Measurements from ENCODE around the gene VDAC1.

DNA sequence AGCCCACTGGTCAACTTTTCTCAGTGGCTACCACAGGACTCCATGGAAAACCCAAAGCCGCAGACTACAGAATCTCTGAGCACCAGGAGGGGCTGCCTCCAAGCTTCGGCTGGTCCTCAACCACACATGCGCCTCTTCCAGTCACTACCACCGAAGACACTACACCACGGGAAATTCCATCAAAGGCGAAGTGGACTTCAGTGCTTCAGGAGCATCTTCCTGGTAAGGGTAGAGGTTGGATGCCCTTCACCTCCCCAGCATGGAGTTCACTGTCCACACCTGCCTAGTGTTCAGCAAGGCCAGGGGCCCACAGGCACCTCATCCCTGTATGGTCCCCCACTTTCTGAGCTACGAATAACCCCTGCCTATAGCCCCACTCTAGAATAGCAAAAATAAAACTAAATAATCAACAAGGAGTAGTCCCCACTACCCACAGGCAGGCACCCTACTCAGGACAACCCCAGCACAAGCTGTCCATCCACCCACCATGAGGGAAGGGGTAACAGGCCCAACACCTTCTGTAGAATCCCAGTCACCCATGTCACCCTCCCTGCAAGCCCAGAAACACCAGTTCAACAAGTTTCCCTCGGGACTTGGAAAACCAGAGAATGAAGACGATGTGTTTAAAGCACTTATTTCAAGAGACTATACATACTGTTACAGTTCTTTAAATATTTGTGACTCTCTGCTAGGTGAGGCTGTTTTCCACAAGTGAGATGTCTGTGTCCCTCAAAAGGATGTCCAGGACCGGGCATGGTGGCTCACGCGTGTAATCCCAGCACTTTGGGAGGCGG, 2.6 kb downstream of the VDAC1 start:
- TF ChIP-seq, protein P1, sequence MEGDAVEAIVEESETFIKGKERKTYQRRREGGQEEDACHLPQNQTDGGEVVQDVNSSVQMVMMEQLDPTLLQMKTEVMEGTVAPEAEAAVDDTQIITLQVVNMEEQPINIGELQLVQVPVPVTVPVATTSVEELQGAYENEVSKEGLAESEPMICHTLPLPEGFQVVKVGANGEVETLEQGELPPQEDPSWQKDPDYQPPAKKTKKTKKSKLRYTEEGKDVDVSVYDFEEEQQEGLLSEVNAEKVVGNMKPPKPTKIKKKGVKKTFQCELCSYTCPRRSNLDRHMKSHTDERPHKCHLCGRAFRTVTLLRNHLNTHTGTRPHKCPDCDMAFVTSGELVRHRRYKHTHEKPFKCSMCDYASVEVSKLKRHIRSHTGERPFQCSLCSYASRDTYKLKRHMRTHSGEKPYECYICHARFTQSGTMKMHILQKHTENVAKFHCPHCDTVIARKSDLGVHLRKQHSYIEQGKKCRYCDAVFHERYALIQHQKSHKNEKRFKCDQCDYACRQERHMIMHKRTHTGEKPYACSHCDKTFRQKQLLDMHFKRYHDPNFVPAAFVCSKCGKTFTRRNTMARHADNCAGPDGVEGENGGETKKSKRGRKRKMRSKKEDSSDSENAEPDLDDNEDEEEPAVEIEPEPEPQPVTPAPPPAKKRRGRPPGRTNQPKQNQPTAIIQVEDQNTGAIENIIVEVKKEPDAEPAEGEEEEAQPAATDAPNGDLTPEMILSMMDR (IDR thresholded peaks at IDR 0.05) = no peak
- TF ChIP-seq POLR2A (IDR thresholded peaks at IDR 0.05) = no peak

Data from body of pancreas (tissue), 4 donors.